Transverse colon (tissue), 4 donors: Measurements from ENCODE around the gene SH3RF3.

Experiments
- CTCF ChIP-seq, 5 experiments: fragments of 200-600 bp in 3 of 5; fragments of 450-650 bp in 2 of 5; sonication (generic) in 3 of 5; IDR thresholded peaks; 1 replicate in 2 of 5; 2 replicates in 3 of 5; pipeline ENCODE4 v1.5.1; 2016 to 2017; ENCODE audit warnings: antibody characterized with exemption in 5 of 5, inconsistent platforms in 3 of 5, mild to moderate bottlenecking in 2 of 5, moderate library complexity in 1 of 5
- EP300 ChIP-seq: sonication (generic); formaldehyde crosslinking; IDR thresholded peaks from one replicate; pipeline ENCODE4 v1.6.1; 2017; ENCODE audit warnings: antibody characterized with exemption, low read depth
- POLR2A ChIP-seq: fragments of 450-650 bp; IDR thresholded peaks from one replicate; pipeline ENCODE4 v1.6.1; 2016; ENCODE audit warnings: antibody characterized with exemption, mild to moderate bottlenecking, moderate library complexity
- POLR2AphosphoS5 ChIP-seq, 3 donors: sonication (generic); formaldehyde crosslinking; IDR thresholded peaks; one replicate each; pipeline ENCODE4 v1.6.1; 2016; ENCODE audit warnings: antibody characterized with exemption in 3 of 3

- TF ChIP-seq CTCF (IDR thresholded peaks at IDR 0.05) (no peak), EP300 (no peak), POLR2A (no peak), POLR2AphosphoS5 (IDR thresholded peaks at IDR 0.05) (no peak)
Measured at GRCh38 chr2:109415581-109416013, 286.6 kb downstream of the SH3RF3 start.
